GM23248 (cell line): ENCODE results near the gene ERICH2.

Source experiments
- EZH2 ChIP-seq: fragments of 200-600 bp; sonication (generic); IDR thresholded peaks from 2 replicates; pipeline ENCODE4 v1.6.1; 2018; ENCODE audit warnings: antibody characterized with exemption, mild to moderate bottlenecking; ENCODE audit not compliant: insufficient read depth, poor library complexity, severe bottlenecking
- EZH2phosphoT487 ChIP-seq: fragments of 200-600 bp; sonication (generic); IDR thresholded peaks from 2 replicates; pipeline ENCODE4 v1.6.1; 2018; ENCODE audit warnings: antibody characterized with exemption, moderate library complexity, mild to moderate bottlenecking, low read depth; ENCODE audit not compliant: insufficient read depth

GRCh38 chr2:170723446-170723958 lies 46.7 kb upstream of the ERICH2 start:
- TF ChIP-seq EZH2phosphoT487, result no peak
- TF ChIP-seq EZH2, result no peak
